Nephron (organoid): ENCODE results near the gene MIER2.
A peak's percentile ranks its signal among the peaks of the same experiment; 100 is the strongest.
"Not testable (repeated sequence)": the region's sequence is repeated elsewhere in the genome, so short reads cannot be mapped to it uniquely, and the experiment has no call there.

Experiments
- H3K27ac Mint-ChIP-seq, 3 experiments: 2 replicates each; pipeline ENCODE4 v1.8.0; 2020; ENCODE audit warnings: mixed read lengths in 3 of 3, mild to moderate bottlenecking in 2 of 3, moderate library complexity in 1 of 3
- H3K27me3 Mint-ChIP-seq: 2 replicates; pipeline ENCODE4 v1.8.0; 2021; ENCODE audit warnings: low read depth, mild to moderate bottlenecking, moderate library complexity, mixed read lengths
- H3K36me3 Mint-ChIP-seq: 2 replicates; pipeline ENCODE4 v1.8.0; 2020; ENCODE audit warnings: low read depth, mixed read lengths
- H3K4me1 Mint-ChIP-seq: 2 replicates; pipeline ENCODE4 v1.8.0; 2020; ENCODE audit warnings: mixed read lengths
- H3K4me3 Mint-ChIP-seq, 3 experiments: 2 replicates each; pipeline ENCODE4 v1.8.0; 2020; ENCODE audit warnings: mild to moderate bottlenecking in 3 of 3, mixed read lengths in 3 of 3, moderate library complexity in 2 of 3
- H3K9me3 Mint-ChIP-seq: 2 replicates; pipeline ENCODE4 v1.8.0; 2020; ENCODE audit warnings: mixed read lengths
- TF ChIP-seq, protein P1 (sequence below), 3 experiments: fragments of 200-600 bp; sonication (generic); IDR thresholded peaks; one replicate each; pipeline ENCODE4 v1.5.0; 2021; ENCODE audit warnings: antibody characterized with exemption in 3 of 3; ENCODE audit not compliant: unreplicated experiment in 3 of 3

The MIER2 gene

DNA sequence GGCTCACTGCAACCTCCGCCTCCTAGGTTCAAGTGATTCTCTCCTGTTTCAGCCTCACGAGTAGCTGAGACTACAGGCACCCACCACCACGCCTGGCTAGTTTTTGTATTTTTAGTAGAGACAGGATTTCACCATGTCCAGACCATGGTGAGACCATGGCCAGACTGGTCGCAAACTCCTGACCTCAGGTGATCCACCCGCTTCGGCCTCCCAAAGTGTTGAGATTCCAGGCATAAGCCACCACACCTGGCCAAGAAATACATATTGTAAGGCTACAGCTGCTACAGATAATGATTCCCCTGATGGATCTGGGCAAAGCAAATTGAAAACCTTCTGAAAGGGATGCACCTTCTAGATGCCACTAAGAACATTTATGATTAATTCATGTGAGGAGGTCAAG is 71.2 kb downstream of the MIER2 start:
- Mint-ChIP-seq H3K36me3 (no peaks in the 10 kb centered on the region), H3K4me3 (no peak overlapping the region), H3K27me3 (peaks cover 51% of the 10 kb centered on the region), H3K27ac (no peak overlapping the region), H3K4me1 (no peaks in the 10 kb centered on the region), H3K9me3 (no peaks in the 10 kb centered on the region)
- TF ChIP-seq, protein P1, sequence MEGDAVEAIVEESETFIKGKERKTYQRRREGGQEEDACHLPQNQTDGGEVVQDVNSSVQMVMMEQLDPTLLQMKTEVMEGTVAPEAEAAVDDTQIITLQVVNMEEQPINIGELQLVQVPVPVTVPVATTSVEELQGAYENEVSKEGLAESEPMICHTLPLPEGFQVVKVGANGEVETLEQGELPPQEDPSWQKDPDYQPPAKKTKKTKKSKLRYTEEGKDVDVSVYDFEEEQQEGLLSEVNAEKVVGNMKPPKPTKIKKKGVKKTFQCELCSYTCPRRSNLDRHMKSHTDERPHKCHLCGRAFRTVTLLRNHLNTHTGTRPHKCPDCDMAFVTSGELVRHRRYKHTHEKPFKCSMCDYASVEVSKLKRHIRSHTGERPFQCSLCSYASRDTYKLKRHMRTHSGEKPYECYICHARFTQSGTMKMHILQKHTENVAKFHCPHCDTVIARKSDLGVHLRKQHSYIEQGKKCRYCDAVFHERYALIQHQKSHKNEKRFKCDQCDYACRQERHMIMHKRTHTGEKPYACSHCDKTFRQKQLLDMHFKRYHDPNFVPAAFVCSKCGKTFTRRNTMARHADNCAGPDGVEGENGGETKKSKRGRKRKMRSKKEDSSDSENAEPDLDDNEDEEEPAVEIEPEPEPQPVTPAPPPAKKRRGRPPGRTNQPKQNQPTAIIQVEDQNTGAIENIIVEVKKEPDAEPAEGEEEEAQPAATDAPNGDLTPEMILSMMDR (IDR thresholded peaks at IDR 0.05; ENCODE audit: unreplicated experiment in 3 of 3): no peak

GRCh38 chr19:271856-272255 is 72.7 kb downstream of the MIER2 start:
- TF ChIP-seq, protein P1 (IDR thresholded peaks at IDR 0.05; ENCODE audit: unreplicated experiment in 3 of 3): no peak
- no peak overlapping the region for H3K4me3 Mint-ChIP-seq
- no peaks in the 10 kb centered on the region for H3K4me1 Mint-ChIP-seq
- H3K9me3 Mint-ChIP-seq: no peaks in the 10 kb centered on the region
- H3K27me3 Mint-ChIP-seq: peaks cover 59% of the 10 kb centered on the region
- no peaks in the 10 kb centered on the region for H3K36me3 Mint-ChIP-seq
- H3K27ac Mint-ChIP-seq: no peak overlapping the region

GRCh38 chr19:270766-271318 is 73.8 kb downstream of the MIER2 start:
- not testable (repeated sequence) for H3K9me3 Mint-ChIP-seq, H3K4me1 Mint-ChIP-seq, H3K4me3 Mint-ChIP-seq, H3K27ac Mint-ChIP-seq, H3K36me3 Mint-ChIP-seq
- peaks cover 65% of the 10 kb centered on the region for H3K27me3 Mint-ChIP-seq

- peaks cover 70% of the 10 kb centered on the region for H3K27me3 Mint-ChIP-seq
- H3K4me1 Mint-ChIP-seq: no peaks in the 10 kb centered on the region
- TF ChIP-seq, protein P1 (IDR thresholded peaks at IDR 0.05; ENCODE audit: unreplicated experiment in 3 of 3): no peak
- peak overlapping the region in 1 of 3 experiments; percentile 5 for H3K4me3 Mint-ChIP-seq
- H3K27ac Mint-ChIP-seq: no peak overlapping the region
- no peaks in the 10 kb centered on the region for H3K9me3 Mint-ChIP-seq
- no peaks in the 10 kb centered on the region for H3K36me3 Mint-ChIP-seq
Measured at GRCh38 chr19:269241-269640, 75.4 kb downstream of the MIER2 start.

- Mint-ChIP-seq H3K4me1 (no peaks in the 10 kb centered on the region), H3K36me3 (no peaks in the 10 kb centered on the region), H3K27me3 (peaks cover 59% of the 10 kb centered on the region), H3K27ac (no peak overlapping the region), H3K9me3 (no peaks in the 10 kb centered on the region), H3K4me3 (no peak overlapping the region)
- TF ChIP-seq, protein P1 (IDR thresholded peaks at IDR 0.05; ENCODE audit: unreplicated experiment in 3 of 3): no peak
Measured at GRCh38 chr19:262125-262524, 82.5 kb downstream of the MIER2 start.

DNA sequence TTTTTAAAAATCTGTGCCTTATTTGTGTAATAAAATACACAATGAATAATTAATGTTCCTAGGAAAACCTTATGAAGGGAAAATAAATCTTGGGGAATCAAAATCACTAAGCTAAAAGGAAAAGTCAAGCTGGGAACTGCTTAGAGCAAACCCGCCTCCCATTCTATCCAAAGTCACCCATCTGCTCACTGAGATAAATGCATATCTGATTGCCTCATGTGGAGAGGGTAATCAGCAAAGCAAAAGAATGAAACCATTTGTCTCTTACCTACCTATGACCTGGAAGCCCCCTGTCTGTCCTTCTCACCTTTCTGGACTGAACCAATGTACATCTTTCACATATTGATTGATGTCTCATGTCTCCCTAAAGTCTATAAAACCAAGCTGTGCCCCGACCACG is 87.8 kb downstream of the MIER2 start:
- H3K36me3 Mint-ChIP-seq, H3K4me3 Mint-ChIP-seq, H3K4me1 Mint-ChIP-seq, H3K27ac Mint-ChIP-seq, H3K9me3 Mint-ChIP-seq: not testable (repeated sequence)
- peaks cover 50% of the 10 kb centered on the region for H3K27me3 Mint-ChIP-seq
